Neural crest cell (in vitro differentiated cells): ENCODE data around the gene SCYL1. TPM values are rescaled to one million over a fixed set of nuclear protein-coding genes. Genes with fewer than 3 reads are reported as not detected.

Experiments
- DNase-seq: peaks from one replicate; pipeline ENCODE4 v3.0.0; 2021; ENCODE audit warnings: low read depth, mixed read lengths, low spot score
- H3K27ac Mint-ChIP-seq: one replicate; pipeline ENCODE4 v1.8.0; 2021; ENCODE audit warnings: mild to moderate bottlenecking, mixed read lengths; ENCODE audit not compliant: unreplicated experiment
- H3K27me3 Mint-ChIP-seq: 2 replicates; pipeline ENCODE4 v1.8.0; 2021; ENCODE audit warnings: low read depth, mild to moderate bottlenecking, mixed read lengths
- H3K36me3 Mint-ChIP-seq: 2 replicates; pipeline ENCODE4 v1.8.0; 2021; ENCODE audit warnings: low read depth, mild to moderate bottlenecking, mixed read lengths
- H3K4me1 Mint-ChIP-seq: 2 replicates; pipeline ENCODE4 v1.8.0; 2021; ENCODE audit warnings: mixed read lengths
- H3K4me3 Mint-ChIP-seq: one replicate; pipeline ENCODE4 v1.8.0; 2021; ENCODE audit warnings: mild to moderate bottlenecking, mixed read lengths
- H3K9me3 Mint-ChIP-seq: 2 replicates; pipeline ENCODE4 v1.8.0; 2021; ENCODE audit warnings: mixed read lengths
- total RNA-seq: library from RNA; stranded (reverse); gene quantifications from 2 replicates; pipeline ENCODE4 v1.2.1, GENCODE V29; 2021
- TF ChIP-seq, protein P1 (sequence below): fragments of 200-600 bp; sonication (generic); conservative IDR thresholded peaks from 2 replicates; pipeline ENCODE4 v1.5.0; 2021; ENCODE audit warnings: antibody characterized with exemption, mild to moderate bottlenecking

The SCYL1 gene
- total RNA-seq, 1 donor from 2014 or later = 68.8 TPM

DNA sequence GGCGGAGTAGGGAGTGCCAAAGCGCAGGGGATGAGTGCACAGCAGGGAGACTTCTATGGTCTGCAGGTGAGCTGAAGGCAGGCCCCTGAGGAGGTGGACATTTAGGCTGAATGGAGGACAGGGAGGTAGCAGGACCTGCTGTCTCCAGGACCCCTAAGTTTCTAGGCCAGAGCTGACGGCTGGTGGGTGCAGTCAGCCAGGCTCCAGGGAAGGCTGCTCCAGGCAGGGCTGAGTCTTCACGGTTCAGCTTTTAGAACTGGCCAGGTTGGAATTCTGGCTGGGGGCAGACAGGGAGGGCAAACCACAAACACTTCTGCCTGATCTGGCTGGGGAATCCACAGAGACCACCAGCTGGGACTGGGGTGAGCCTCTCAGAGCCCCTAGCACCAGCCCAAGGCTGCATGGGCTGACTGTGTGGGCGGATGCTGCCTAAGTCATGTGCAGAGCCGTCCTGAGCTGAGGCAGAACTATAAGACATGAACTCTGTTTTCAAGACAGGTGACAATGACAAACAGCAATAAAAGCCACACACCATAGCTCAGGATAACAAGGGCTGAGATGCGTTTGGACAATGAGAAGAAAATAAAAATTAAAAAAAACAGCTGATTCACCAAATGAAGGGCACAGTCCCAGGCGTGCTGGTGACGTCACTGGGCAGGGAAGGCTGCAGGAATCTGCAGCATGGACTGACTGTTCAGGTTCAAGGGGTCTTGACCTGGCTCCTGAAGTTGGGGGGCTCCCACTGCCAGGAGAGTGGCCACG is 36.4 kb upstream of the SCYL1 start:
- Mint-ChIP-seq H3K36me3 (no peaks in the 10 kb centered on the region), H3K9me3 (no peaks in the 10 kb centered on the region), H3K27ac (peak overlapping the region; percentile 98), H3K27me3 (peaks cover 2% of the 10 kb centered on the region), H3K4me3 (peak overlapping the region; percentile 80), H3K4me1 (peaks cover 86% of the 10 kb centered on the region)
- no peak for DNase-seq
- TF ChIP-seq, protein P1, sequence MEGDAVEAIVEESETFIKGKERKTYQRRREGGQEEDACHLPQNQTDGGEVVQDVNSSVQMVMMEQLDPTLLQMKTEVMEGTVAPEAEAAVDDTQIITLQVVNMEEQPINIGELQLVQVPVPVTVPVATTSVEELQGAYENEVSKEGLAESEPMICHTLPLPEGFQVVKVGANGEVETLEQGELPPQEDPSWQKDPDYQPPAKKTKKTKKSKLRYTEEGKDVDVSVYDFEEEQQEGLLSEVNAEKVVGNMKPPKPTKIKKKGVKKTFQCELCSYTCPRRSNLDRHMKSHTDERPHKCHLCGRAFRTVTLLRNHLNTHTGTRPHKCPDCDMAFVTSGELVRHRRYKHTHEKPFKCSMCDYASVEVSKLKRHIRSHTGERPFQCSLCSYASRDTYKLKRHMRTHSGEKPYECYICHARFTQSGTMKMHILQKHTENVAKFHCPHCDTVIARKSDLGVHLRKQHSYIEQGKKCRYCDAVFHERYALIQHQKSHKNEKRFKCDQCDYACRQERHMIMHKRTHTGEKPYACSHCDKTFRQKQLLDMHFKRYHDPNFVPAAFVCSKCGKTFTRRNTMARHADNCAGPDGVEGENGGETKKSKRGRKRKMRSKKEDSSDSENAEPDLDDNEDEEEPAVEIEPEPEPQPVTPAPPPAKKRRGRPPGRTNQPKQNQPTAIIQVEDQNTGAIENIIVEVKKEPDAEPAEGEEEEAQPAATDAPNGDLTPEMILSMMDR = no peak

DNA sequence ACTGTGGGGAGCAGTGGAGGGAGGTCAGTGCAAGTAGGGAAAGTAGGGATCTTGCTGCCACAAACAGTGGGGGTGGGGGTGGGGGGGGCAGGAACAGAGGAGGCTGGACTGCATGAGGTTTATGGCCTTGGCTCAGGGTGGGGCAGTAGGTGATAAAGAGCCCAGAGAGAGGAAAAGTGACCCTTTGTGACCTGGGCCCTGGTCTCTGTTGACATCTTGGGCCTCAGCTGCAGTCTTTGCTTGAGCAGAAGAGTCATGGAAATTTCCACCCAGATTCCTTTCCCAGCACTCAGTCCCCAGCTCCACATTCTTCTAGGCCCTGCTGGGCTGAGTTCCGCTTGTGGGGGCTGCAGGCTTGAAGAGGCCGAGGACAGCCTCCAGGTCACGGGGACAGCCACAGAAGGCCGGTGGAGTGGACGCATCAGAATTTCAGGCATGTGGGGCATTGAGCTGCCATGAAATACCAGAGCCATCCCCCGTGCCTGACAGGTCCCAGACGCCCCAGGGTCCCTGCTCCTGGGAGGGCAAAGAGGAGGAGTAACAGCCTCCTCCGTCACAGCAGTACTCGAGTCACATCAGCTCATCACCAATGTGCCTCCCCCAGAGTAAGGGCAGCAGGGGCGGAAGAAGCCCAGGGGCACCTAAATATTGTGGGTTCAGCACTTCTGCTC is 35.7 kb upstream of the SCYL1 start:
- Mint-ChIP-seq H3K9me3 (no peaks in the 10 kb centered on the region), H3K4me3 (peak overlapping the region; percentile 80), H3K4me1 (peaks cover 93% of the 10 kb centered on the region), H3K27me3 (peaks cover 2% of the 10 kb centered on the region), H3K27ac (peak overlapping the region; percentile 98), H3K36me3 (no peaks in the 10 kb centered on the region)
- TF ChIP-seq, protein P1 = no peak
- DNase-seq = no peak

DNA sequence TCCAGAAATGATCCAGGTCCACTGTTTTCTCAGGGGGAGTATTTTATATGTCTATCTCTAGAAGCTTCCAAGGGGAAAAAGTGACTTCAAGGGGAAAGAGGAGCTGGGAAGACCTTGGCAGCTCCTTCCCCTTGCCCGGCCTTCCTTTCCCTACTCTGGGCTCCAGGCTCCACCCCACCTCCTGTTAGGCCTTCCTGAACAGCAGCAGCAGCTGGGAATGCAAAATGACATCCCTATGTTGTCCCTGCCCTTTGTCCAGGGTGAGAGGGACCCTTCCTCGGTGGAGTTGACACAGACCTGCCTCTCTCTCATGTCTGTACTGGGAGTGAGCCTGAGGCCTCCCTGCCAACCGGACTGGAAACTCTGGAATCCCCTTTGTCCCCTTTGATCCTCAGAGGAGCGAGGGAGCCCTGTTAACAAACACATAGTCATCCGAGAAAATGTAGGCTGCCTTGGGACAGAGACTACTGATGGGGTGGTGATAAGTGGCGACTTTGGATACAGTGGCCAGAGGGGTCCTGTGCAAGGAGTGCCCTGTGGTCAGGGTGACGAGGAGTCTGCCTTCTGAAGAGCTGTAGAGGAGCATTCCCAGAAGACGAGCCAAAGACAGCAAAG is 35.1 kb upstream of the SCYL1 start:
- peaks cover 2% of the 10 kb centered on the region for H3K27me3 Mint-ChIP-seq
- no peak for DNase-seq
- H3K36me3 Mint-ChIP-seq = no peaks in the 10 kb centered on the region
- H3K4me1 Mint-ChIP-seq = peaks cover 97% of the 10 kb centered on the region
- TF ChIP-seq, protein P1 = no peak
- H3K27ac Mint-ChIP-seq = peak overlapping the region; percentile 98
- no peaks in the 10 kb centered on the region for H3K9me3 Mint-ChIP-seq
- peak overlapping the region; percentile 80 for H3K4me3 Mint-ChIP-seq

DNA sequence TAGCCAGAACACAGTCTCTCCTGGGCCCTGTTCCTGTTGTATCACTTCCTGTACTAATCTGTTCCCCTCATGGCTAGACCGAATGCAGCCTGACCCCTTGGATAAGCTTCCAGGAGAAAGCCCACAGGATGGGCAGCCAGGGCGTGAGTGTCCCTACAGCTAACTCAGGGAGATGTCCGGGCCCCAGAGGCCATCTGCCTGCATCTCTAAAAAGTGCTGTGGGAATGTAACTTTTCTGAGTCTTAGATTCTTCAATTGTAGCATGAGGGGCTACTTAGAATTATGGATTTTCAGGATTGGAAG is 33.8 kb upstream of the SCYL1 start:
- Mint-ChIP-seq H3K9me3 (no peaks in the 10 kb centered on the region), H3K27ac (peak overlapping the region; percentile 98), H3K27me3 (peaks cover 2% of the 10 kb centered on the region), H3K4me1 (peaks cover 88% of the 10 kb centered on the region), H3K4me3 (peak overlapping the region; percentile 85), H3K36me3 (no peaks in the 10 kb centered on the region)
- TF ChIP-seq, protein P1 = no peak
- DNase-seq = no peak

DNA sequence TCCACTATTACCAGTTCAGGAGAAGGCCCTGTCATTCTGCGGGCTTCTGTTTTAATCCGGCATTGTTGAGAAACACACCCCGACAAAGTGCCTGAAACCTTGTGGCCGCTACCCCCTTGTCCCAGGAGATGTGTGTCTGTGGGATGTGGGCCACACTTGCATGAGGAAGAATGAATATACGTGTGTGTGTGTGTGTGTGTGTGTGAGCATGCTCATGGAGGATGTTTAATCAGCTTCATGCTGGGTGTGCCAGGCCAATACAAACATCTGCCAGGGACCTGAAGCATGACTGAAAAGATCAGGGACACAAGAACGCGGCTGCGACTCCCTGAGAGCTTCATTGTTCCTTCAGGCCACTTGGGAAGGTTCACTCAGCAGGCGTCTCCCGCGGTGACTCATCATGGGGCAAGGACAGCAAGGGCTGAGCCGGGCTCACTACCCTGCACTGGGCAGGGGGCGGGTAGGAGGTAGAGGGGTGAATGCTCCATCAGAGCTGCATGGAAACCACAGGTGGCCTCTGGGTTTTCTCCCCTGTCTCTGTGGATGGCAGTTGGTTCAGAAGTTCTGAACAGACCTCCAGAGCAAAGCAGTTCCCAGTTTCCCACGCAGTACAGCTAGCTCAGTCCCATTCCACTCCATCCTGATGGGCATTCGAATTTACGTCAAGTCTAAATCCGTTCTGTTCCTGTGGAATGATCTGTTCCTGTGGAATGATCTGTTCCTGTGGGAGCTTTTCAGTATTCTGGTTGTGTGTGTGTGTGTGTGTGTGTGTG is 33.1 kb upstream of the SCYL1 start:
- peak overlapping the region; percentile 85 for H3K4me3 Mint-ChIP-seq
- TF ChIP-seq, protein P1 = no peak

More for the DNA sequence above, 33.1 kb upstream of the SCYL1 start:
- Mint-ChIP-seq H3K9me3 (no peaks in the 10 kb centered on the region), H3K36me3 (no peaks in the 10 kb centered on the region), H3K27me3 (peaks cover 2% of the 10 kb centered on the region), H3K4me1 (peaks cover 89% of the 10 kb centered on the region), H3K27ac (peak overlapping the region; percentile 98)
- DNase-seq = no peak
